H1 (cell line): ENCODE data around the gene EFCAB8. TPM values are rescaled to one million over a fixed set of nuclear protein-coding genes. Genes with fewer than 3 reads are reported as not detected.

Experiments used
- CTCF ChIA-PET: fragments of 300-600 bp; sonication (Branson Sonifier 250); formaldehyde crosslinking; loops from one replicate; lab custom pipeline; 2021; ENCODE audit not compliant: partially characterized antibody; lab: Charles Lee
- POLR2A ChIA-PET: fragments of 300-600 bp; sonication (Branson Sonifier 250); formaldehyde crosslinking; loops from one replicate; lab custom pipeline; 2021; ENCODE audit warnings: inconsistent platforms; ENCODE audit not compliant: partially characterized antibody; lab: Charles Lee
- DNase-seq, 2 experiments: peaks; one replicate each; pipeline versions ENCODE4 v3.0.0 to v3.0.0-alpha.2; 2010 to 2022; ENCODE audit warnings: low spot score in 2 of 2, low read depth in 1 of 2, mixed read lengths in 1 of 2
- FAIRE-seq: peaks from 2 replicates; lab custom pipeline; 2011; peaks lifted over from hg19 to GRCh38; lab: Jason Lieb, UNC
- H2AFZ ChIP-seq: 2 replicates; pipeline ENCODE4 v1.8.1; 2012; ENCODE audit warnings: low read length, inconsistent platforms
- H2AK5ac ChIP-seq: 2 replicates; pipeline ENCODE4 v1.6.1; 2013; ENCODE audit warnings: low read depth, low read length
- H2BK120ac ChIP-seq: replicated peaks from 2 replicates; pipeline ENCODE3; 2013; ENCODE audit warnings: low read depth, low read length, inconsistent platforms
- H2BK12ac ChIP-seq: 2 replicates; pipeline ENCODE4 v1.6.1; 2013; ENCODE audit warnings: low read depth, low read length
- H2BK15ac ChIP-seq: 2 replicates; pipeline ENCODE4 v1.6.1; 2013; ENCODE audit warnings: low read length
- H2BK20ac ChIP-seq: 2 replicates; pipeline ENCODE4 v1.6.1; 2013; ENCODE audit warnings: low read length
- H2BK5ac ChIP-seq: 2 replicates; pipeline ENCODE4 v1.6.1; 2013; ENCODE audit warnings: low read depth, low read length
- H3K14ac ChIP-seq: 2 replicates; pipeline ENCODE4 v1.6.1; 2013; ENCODE audit warnings: inconsistent platforms; ENCODE audit not compliant: insufficient read length
- H3K18ac ChIP-seq: 2 replicates; pipeline ENCODE4 v1.6.1; 2013; ENCODE audit warnings: low read length; ENCODE audit errors: extremely low read depth
- H3K23ac ChIP-seq: 2 replicates; pipeline ENCODE4 v1.6.1; 2013; ENCODE audit warnings: inconsistent platforms; ENCODE audit not compliant: insufficient read length
- H3K23me2 ChIP-seq: 2 replicates; pipeline ENCODE4 v1.6.1; 2013; ENCODE audit warnings: low read depth, low read length
- H3K27ac ChIP-seq: 2 replicates; pipeline ENCODE4 v1.6.1; 2011; ENCODE audit warnings: low read depth, low read length, inconsistent platforms
- H3K27me3 ChIP-seq, 4 experiments: replicated peaks in 1 of 4; 1 replicate in 1 of 4; 2 replicates in 3 of 4; pipeline versions ENCODE4 v1.6.1 to v1.8.1; 2011 to 2013; ENCODE audit warnings: low read length in 3 of 4, mild to moderate bottlenecking in 3 of 4, inconsistent platforms in 2 of 4, mixed read lengths in 2 of 4, moderate library complexity in 1 of 4; ENCODE audit not compliant: control insufficient read depth in 3 of 4, insufficient read depth in 3 of 4; ENCODE audit errors: extremely low read depth in 1 of 4
- H3K36me3 ChIP-seq, 4 experiments: 2 replicates each; pipeline versions ENCODE4 v1.6.1 to v1.8.1; 2011 to 2013; ENCODE audit warnings: mild to moderate bottlenecking in 4 of 4, low read length in 3 of 4, moderate library complexity in 2 of 4, control low read depth in 1 of 4, inconsistent platforms in 1 of 4; ENCODE audit not compliant: insufficient read depth in 4 of 4, control insufficient read depth in 2 of 4
- H3K4ac ChIP-seq: replicated peaks from 2 replicates; pipeline ENCODE3; 2013; ENCODE audit warnings: low read length, low read depth, mixed read lengths, inconsistent platforms; ENCODE audit not compliant: insufficient read length
- H3K4me1 ChIP-seq, 4 experiments: replicated peaks in 1 of 4; 1 replicate in 1 of 4; 2 replicates in 3 of 4; pipeline versions ENCODE4 v1.6.1 to v1.8.1; 2011 to 2013; ENCODE audit warnings: low read length in 3 of 4, inconsistent platforms in 2 of 4, mixed read lengths in 1 of 4; ENCODE audit not compliant: insufficient read depth in 4 of 4, control insufficient read depth in 3 of 4
- H3K4me2 ChIP-seq, 2 experiments: 2 replicates each; pipeline versions ENCODE4 v1.6.1 to v1.8.1; 2011 to 2013; ENCODE audit warnings: low read depth in 2 of 2, low read length in 2 of 2, control low read depth in 1 of 2, inconsistent platforms in 1 of 2, mild to moderate bottlenecking in 1 of 2; ENCODE audit not compliant: insufficient read depth in 1 of 2
- H3K4me3 ChIP-seq, 4 experiments: fragments of 200-600, 300-600 bp in 1 of 4; sonication (generic), shearing (Covaris generic), sonication (Bioruptor Twin) in 1 of 4; 2 replicates each; pipeline versions ENCODE4 v1.5.1 to v1.8.1; 2011 to 2016; ENCODE audit warnings: low read length in 4 of 4, low read depth in 3 of 4, control low read depth in 2 of 4, inconsistent platforms in 2 of 4, mild to moderate bottlenecking in 2 of 4, mixed read lengths in 1 of 4, moderate library complexity in 1 of 4; ENCODE audit not compliant: insufficient read depth in 2 of 4; ENCODE audit errors: extremely low read depth in 1 of 4
- H3K56ac ChIP-seq: replicated peaks from 2 replicates; pipeline ENCODE3; 2013; ENCODE audit warnings: low read depth, mild to moderate bottlenecking, mixed read lengths, low read length, inconsistent platforms; ENCODE audit not compliant: insufficient read length
- H3K79me1 ChIP-seq: 2 replicates; pipeline ENCODE4 v1.6.1; 2013; ENCODE audit warnings: low read depth, low read length, control low read depth
- H3K79me2 ChIP-seq, 2 experiments: 2 replicates each; pipeline versions ENCODE4 v1.6.1 to v1.8.1; 2012 to 2013; ENCODE audit warnings: low read length in 2 of 2, mild to moderate bottlenecking in 2 of 2, inconsistent platforms in 1 of 2; ENCODE audit not compliant: insufficient read depth in 2 of 2, control insufficient read depth in 1 of 2
- H3K9ac ChIP-seq, 4 experiments: replicated peaks in 1 of 4; 1 replicate in 1 of 4; 2 replicates in 3 of 4; pipeline versions ENCODE4 v1.6.1 to v1.8.1; 2011 to 2013; ENCODE audit warnings: low read depth in 3 of 4, low read length in 3 of 4, control low read depth in 2 of 4, mild to moderate bottlenecking in 2 of 4, moderate library complexity in 2 of 4, inconsistent platforms in 1 of 4; ENCODE audit errors: extremely low read depth in 1 of 4
- H3K9me3 ChIP-seq, 2 experiments: 2 replicates each; pipeline versions ENCODE4 v1.6.1 to v1.8.1; 2012 to 2013; ENCODE audit warnings: mild to moderate bottlenecking in 2 of 2, moderate library complexity in 2 of 2, control low read depth in 1 of 2, inconsistent platforms in 1 of 2, low read depth in 1 of 2, low read length in 1 of 2, mixed read lengths in 1 of 2; ENCODE audit not compliant: insufficient read depth in 2 of 2
- H4K20me1 ChIP-seq, 2 experiments: replicated peaks in 1 of 2; 2 replicates each; pipeline versions ENCODE3 to v1.8.1; 2011 to 2013; ENCODE audit warnings: inconsistent platforms in 2 of 2, low read length in 2 of 2, mild to moderate bottlenecking in 1 of 2; ENCODE audit not compliant: insufficient read depth in 2 of 2, control insufficient read depth in 1 of 2
- H4K5ac ChIP-seq: 2 replicates; pipeline ENCODE4 v1.6.1; 2013; ENCODE audit warnings: low read length, low read depth, mixed read lengths, inconsistent platforms; ENCODE audit not compliant: insufficient read length
- H4K8ac ChIP-seq: 2 replicates; pipeline ENCODE4 v1.8.0; 2013; ENCODE audit warnings: mild to moderate bottlenecking, moderate library complexity, low read length, inconsistent platforms; ENCODE audit not compliant: insufficient read depth; ENCODE audit errors: extremely low read depth
- H4K91ac ChIP-seq: replicated peaks from 2 replicates; pipeline ENCODE3; 2013; ENCODE audit warnings: low read length, mixed read lengths, inconsistent platforms; ENCODE audit not compliant: insufficient read length
- ATF3 ChIP-seq: IDR thresholded peaks from 2 replicates; pipeline ENCODE4 v1.6.1; 2011; ENCODE audit warnings: low read depth, mild to moderate bottlenecking, low read length; ENCODE audit not compliant: insufficient read depth
- GABPA ChIP-seq: IDR thresholded peaks from 2 replicates; pipeline ENCODE4 v1.6.1; 2011; ENCODE audit warnings: mild to moderate bottlenecking, low read length, moderate library complexity, borderline replicate concordance; ENCODE audit not compliant: insufficient read depth
- KDM1A ChIP-seq: fragments of 200-600, 300-600 bp; sonication (generic); IDR thresholded peaks from 2 replicates; pipeline ENCODE4 v1.7.1; 2016; ENCODE audit warnings: mild to moderate bottlenecking, low read length, borderline replicate concordance
- KDM4A ChIP-seq: IDR thresholded peaks from one replicate; pipeline ENCODE4 v1.7.1; 2012; ENCODE audit warnings: low read depth, mild to moderate bottlenecking, moderate library complexity, low read length, inconsistent platforms; ENCODE audit not compliant: severe bottlenecking
- MAFK ChIP-seq: IDR thresholded peaks from 2 replicates; pipeline ENCODE4 v1.6.1; 2012; ENCODE audit warnings: low read depth, mild to moderate bottlenecking, improper control_type of control experiment, low read length
- NRF1 ChIP-seq: IDR thresholded peaks from 2 replicates; pipeline ENCODE4 v1.6.1; 2011; ENCODE audit warnings: mild to moderate bottlenecking, low read depth, low read length, improper control_type of control experiment
- RBBP5 ChIP-seq: IDR thresholded peaks from 2 replicates; pipeline ENCODE4 v1.7.1; 2012; ENCODE audit warnings: low read depth, mild to moderate bottlenecking, inconsistent platforms, low read length, moderate library complexity, borderline replicate concordance
- SRF ChIP-seq: IDR thresholded peaks from 2 replicates; pipeline ENCODE4 v1.6.1; 2011; ENCODE audit warnings: mild to moderate bottlenecking, low read depth, low read length, moderate library complexity
- TAF1 ChIP-seq: IDR thresholded peaks from 2 replicates; pipeline ENCODE4 v1.6.1; 2011; ENCODE audit warnings: mild to moderate bottlenecking, low read depth, low read length
- TAF7 ChIP-seq: optimal IDR thresholded peaks from 2 replicates; pipeline ENCODE3; 2011; ENCODE audit warnings: low read depth, mild to moderate bottlenecking, inconsistent platforms, low read length, moderate library complexity, borderline replicate concordance
- YY1 ChIP-seq: IDR thresholded peaks from 2 replicates; pipeline ENCODE4 v1.6.1; 2011; ENCODE audit warnings: low read depth, mild to moderate bottlenecking, low read length
- WGBS, 2 experiments: shearing (Covaris generic) in 1 of 2; methylation state at CpG; one replicate each; pipeline versions ENCODE4 v1.1.6 to v1.1.7; 2013 to 2015; ENCODE audit warnings: low lambda C conversion rate in 2 of 2, mixed read lengths in 2 of 2, inconsistent platforms in 1 of 2, low coverage in 1 of 2, missing lambda C conversion rate in 1 of 2; ENCODE audit not compliant: insufficient replicate concordance in 2 of 2, insufficient coverage in 1 of 2, insufficient read length in 1 of 2; ENCODE audit errors: extremely low coverage in 1 of 2, missing lambda C conversion rate in 1 of 2; 5-methylcytosine and 5-hydroxymethylcytosine counted together
- polyA plus RNA-seq, 7 experiments: library from polyadenylated mRNA; depleted of rRNA in 3 of 7; stranded (reverse) in 5 of 7; unstranded in 2 of 7; fragments of >200 nt in 5 of 7; fragments of 200-250 nt in 2 of 7; gene quantifications; 1 replicate in 5 of 7; 2 replicates in 1 of 7; 4 replicates in 1 of 7; pipeline versions ENCODE4 v1.2.1 to v1.2.3, GENCODE V29; 2011 to 2013; ENCODE audit warnings: missing spikeins in 2 of 7, mixed read lengths in 2 of 7
- total RNA-seq: library from RNA; stranded (reverse); fragmentation: NEBNext Ultra II Directional; extraction: Animal tissue kit (Norgen Biotek cat#: 25700); gene quantifications from 2 replicates; pipeline ENCODE4 v1.2.1, GENCODE V29; 2021

Gene EFCAB8
- total and polyA plus RNA-seq, 2 of the 8 experiments (the other 6 are each of a cell fraction or from before 2014, with no cell fraction given) = 0.06 to 0.20 TPM

- H4K8ac ChIP-seq = no peak overlapping the region
- H3K14ac ChIP-seq = no peak overlapping the region
- no peak overlapping the region for H3K27ac ChIP-seq
- no peak overlapping the region for H4K5ac ChIP-seq
- peaks cover 0 to 4% (median under 1%) of the 10 kb centered on the region in 4 experiments; a peak in 4 of 7 replicates for H3K4me1 ChIP-seq
- H2BK5ac ChIP-seq = no peak overlapping the region
- H3K4ac ChIP-seq = no peak overlapping the region
- no peaks in the 10 kb centered on the region; a peak in 1 of 8 replicates for H3K36me3 ChIP-seq
- H3K9me3 ChIP-seq = no peaks in the 10 kb centered on the region
- no peak overlapping the region for H2AK5ac ChIP-seq
- no peaks in the 10 kb centered on the region for H3K27me3 ChIP-seq
- no peak overlapping the region for H3K56ac ChIP-seq
- no peak overlapping the region for H3K23ac ChIP-seq
- no peak for TF ChIP-seq TAF1
- TF ChIP-seq SRF = no peak
- TF ChIP-seq GABPA = no peak
- no peak for TF ChIP-seq ATF3
- no peak for TF ChIP-seq KDM4A
- TF ChIP-seq KDM1A = no peak
- TF ChIP-seq YY1 = no peak
- no peak for TF ChIP-seq RBBP5
- TF ChIP-seq NRF1 = no peak
- TF ChIP-seq MAFK = no peak
- TF ChIP-seq TAF7 = no peak
- TF ChIP-seq, all 59 proteins: peak for 0
- WGBS, 2 experiments = 92% methylated on average over 9 of the region's 9 CpGs; no CpG with 5 or more reads in 1 of the 2 experiments
- no peak overlapping the region for H3K4me2 ChIP-seq
- no peak for DNase-seq
- no peaks in the 10 kb centered on the region for H3K79me2 ChIP-seq
- no peak overlapping the region for H2BK15ac ChIP-seq
- no peaks in the 10 kb centered on the region for H4K20me1 ChIP-seq
- no peaks in the 10 kb centered on the region for H3K23me2 ChIP-seq
- no peak overlapping the region for H3K18ac ChIP-seq
- no peak overlapping the region; the same call in 1 of the 2 replicates for H2BK12ac ChIP-seq
- H4K91ac ChIP-seq = no peak overlapping the region
- CTCF ChIA-PET = interaction anchor here (0.6 to 2.5 kb wide), 6 partner anchors 8 to 278 kb away, joined by 3 to 6 read pairs (median 4); no protein-coding TSS in a partner anchor
- no peak for FAIRE-seq
- H3K79me1 ChIP-seq = no peaks in the 10 kb centered on the region
- POLR2A ChIA-PET = interaction anchor here (1.4 kb wide), 1 partner anchor 65 kb away, joined by 5 read pairs; no protein-coding TSS in a partner anchor
- no peak overlapping the region for H3K4me3 ChIP-seq
- no peak overlapping the region for H2AFZ ChIP-seq
- no peak overlapping the region for H3K9ac ChIP-seq
- H2BK20ac ChIP-seq = no peak overlapping the region
- H2BK120ac ChIP-seq = no peak overlapping the region
Measured at GRCh38 chr20:32875673-32876072, 16.9 kb downstream of the EFCAB8 start.
